AG04449 (cell line): ENCODE data around the gene CPN1.

Experiments used
- CTCF ChIA-PET: fragments of 350-600 bp; formaldehyde crosslinking; extraction: SDS; loops from one replicate; lab custom pipeline; 2021; ENCODE audit warnings: antibody characterized with exemption; lab: Yijun Ruan, JAX
- POLR2A ChIA-PET: fragments of 400-600, 350-600 bp; formaldehyde crosslinking; extraction: SDS; loops from one replicate; lab custom pipeline; 2020; ENCODE audit warnings: antibody characterized with exemption, inconsistent platforms; lab: Yijun Ruan, JAX
- DNase-seq: peaks from one replicate; pipeline ENCODE4 v3.0.0-alpha.2; 2010; ENCODE audit warnings: low read depth, low spot score
- H3K4me3 ChIP-seq: 2 replicates; pipeline ENCODE4 v1.5.1; 2011; ENCODE audit warnings: low read depth, mild to moderate bottlenecking, control low read depth, low read length
- CTCF ChIP-seq: IDR thresholded peaks from one replicate; pipeline ENCODE4 v1.5.1; 2011; ENCODE audit warnings: mild to moderate bottlenecking, moderate library complexity, low read length, control low read depth, inconsistent platforms; ENCODE audit not compliant: insufficient read depth; ENCODE audit errors: missing control alignments

Gene CPN1

GRCh38 chr10:99994801-99995200 lies 86.9 kb downstream of the CPN1 start:
- no peak for TF ChIP-seq CTCF
- POLR2A ChIA-PET, result interaction anchor here (0.9 to 1.4 kb wide), 2 partner anchors 11 to 13 kb away, joined by 3 read pairs; no protein-coding TSS in a partner anchor
- no peak overlapping the region for H3K4me3 ChIP-seq
- DNase-seq, result no peak
- CTCF ChIA-PET, result interaction anchor here (1.0 to 4.8 kb wide), 6 partner anchors 12 to 149 kb away, joined by 3 to 42 read pairs (median 6); partner anchors contain the start of gene DNMBP

GRCh38 chr10:99993701-99994689 lies 87.7 kb downstream of the CPN1 start:
- no peak for TF ChIP-seq CTCF
- no peak overlapping the region for H3K4me3 ChIP-seq
- CTCF ChIA-PET, result interaction anchor here (1.0 to 4.8 kb wide), 8 partner anchors 11 to 148 kb away, joined by 3 to 42 read pairs (median 5); partner anchors contain the start of gene DNMBP
- DNase-seq, result peak; percentile 54
- POLR2A ChIA-PET, result interaction anchor here (0.8 to 1.4 kb wide), 3 partner anchors 10 to 14 kb away, joined by 3 to 5 read pairs (median 3); no protein-coding TSS in a partner anchor
